Smooth muscle cell of bladder (primary cell): ENCODE measurements around the gene PLCE1. TPM values are rescaled to one million over a fixed set of nuclear protein-coding genes. Genes with fewer than 3 reads are reported as not detected.

ENCODE experiments used
- total RNA-seq: library from RNA; depleted of rRNA; stranded (reverse); fragments of >200 nt; gene quantifications from 2 replicates; pipeline ENCODE4 v1.2.3, GENCODE V29; 2014

The PLCE1 gene
- total RNA-seq = 0.28 and 0.55 TPM in 2 replicates

DNA sequence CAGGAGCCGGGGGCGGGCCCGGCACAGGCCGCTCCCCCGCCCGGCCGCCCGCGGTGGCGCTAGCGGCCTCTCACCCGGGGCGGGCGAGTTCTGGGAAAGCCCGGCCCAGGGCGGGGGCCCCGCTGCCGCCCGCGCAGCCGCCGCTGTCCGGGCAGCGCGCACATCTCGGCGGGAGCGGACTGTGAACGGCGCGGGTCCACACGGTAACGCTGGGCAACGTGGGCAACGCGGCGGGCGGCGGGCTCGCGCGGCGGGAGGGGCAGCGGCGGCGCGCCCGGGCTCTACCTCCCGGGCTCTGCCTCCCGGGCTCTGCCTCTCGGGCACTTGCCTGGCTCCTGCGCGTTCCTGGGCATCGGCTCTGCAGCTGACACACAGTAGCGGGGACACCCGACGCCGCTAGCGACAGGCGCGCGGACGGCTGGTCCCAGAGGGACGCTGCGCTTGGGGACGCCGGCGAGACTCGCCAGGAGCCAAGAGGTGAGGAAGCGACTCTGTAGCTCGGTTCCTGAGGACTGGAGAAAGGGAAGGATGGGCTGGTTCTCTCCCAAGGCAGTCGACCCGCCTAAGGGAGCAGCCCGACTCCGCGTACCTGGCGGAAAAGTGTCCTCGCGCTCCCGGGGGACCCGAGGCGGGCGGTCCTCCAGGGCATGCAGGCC is at the start of gene PLCE1:
PLCE1 (plus strand) TSS at position 150 of the 656 bp plus-strand sequence. CDS start 37,116 bp downstream, outside the sequence.

Other genes with a start within 250 kb of the PLCE1 start
- 0.14 TPM in 1 of 2 replicates, not detected in the other for gene LGI1, start 236.0 kb upstream of the PLCE1 start, total RNA-seq
- 3.5 and 3.7 TPM in 2 replicates for gene SLC35G1, start 100.0 kb upstream of the PLCE1 start, total RNA-seq